Upper lobe of left lung (tissue), 4 donors: ENCODE measurements around the gene UST.

ENCODE experiments used
- EP300 ChIP-seq, 4 donors: sonication (generic); formaldehyde crosslinking; IDR thresholded peaks; one replicate each; pipeline ENCODE4 v1.5.1; 2017; ENCODE audit warnings: antibody characterized with exemption in 4 of 4, control low read depth in 2 of 4
- POLR2A ChIP-seq, 4 donors: fragments of 450-650 bp; IDR thresholded peaks; one replicate each; pipeline ENCODE4 v1.5.1; 2016 to 2017; ENCODE audit warnings: antibody characterized with exemption in 4 of 4, mild to moderate bottlenecking in 2 of 4
- POLR2AphosphoS5 ChIP-seq, 2 donors: sonication (generic); formaldehyde crosslinking; IDR thresholded peaks; one replicate each; pipeline ENCODE4 v1.5.1; 2017; ENCODE audit warnings: antibody characterized with exemption in 2 of 2
- TF ChIP-seq, protein P1 (sequence below), 6 experiments: fragments of 450-650 bp in 4 of 6; fragments of 200-600 bp in 2 of 6; sonication (generic) in 2 of 6; IDR thresholded peaks; one replicate each; pipeline ENCODE4 v1.5.1; 2016 to 2019; ENCODE audit warnings: antibody characterized with exemption in 6 of 6

- TF ChIP-seq, protein P1, sequence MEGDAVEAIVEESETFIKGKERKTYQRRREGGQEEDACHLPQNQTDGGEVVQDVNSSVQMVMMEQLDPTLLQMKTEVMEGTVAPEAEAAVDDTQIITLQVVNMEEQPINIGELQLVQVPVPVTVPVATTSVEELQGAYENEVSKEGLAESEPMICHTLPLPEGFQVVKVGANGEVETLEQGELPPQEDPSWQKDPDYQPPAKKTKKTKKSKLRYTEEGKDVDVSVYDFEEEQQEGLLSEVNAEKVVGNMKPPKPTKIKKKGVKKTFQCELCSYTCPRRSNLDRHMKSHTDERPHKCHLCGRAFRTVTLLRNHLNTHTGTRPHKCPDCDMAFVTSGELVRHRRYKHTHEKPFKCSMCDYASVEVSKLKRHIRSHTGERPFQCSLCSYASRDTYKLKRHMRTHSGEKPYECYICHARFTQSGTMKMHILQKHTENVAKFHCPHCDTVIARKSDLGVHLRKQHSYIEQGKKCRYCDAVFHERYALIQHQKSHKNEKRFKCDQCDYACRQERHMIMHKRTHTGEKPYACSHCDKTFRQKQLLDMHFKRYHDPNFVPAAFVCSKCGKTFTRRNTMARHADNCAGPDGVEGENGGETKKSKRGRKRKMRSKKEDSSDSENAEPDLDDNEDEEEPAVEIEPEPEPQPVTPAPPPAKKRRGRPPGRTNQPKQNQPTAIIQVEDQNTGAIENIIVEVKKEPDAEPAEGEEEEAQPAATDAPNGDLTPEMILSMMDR (IDR thresholded peaks at IDR 0.05), result no peak
- TF ChIP-seq POLR2AphosphoS5 (IDR thresholded peaks at IDR 0.05), result no peak
- TF ChIP-seq POLR2A (IDR thresholded peaks at IDR 0.05), result no peak
- no peak for TF ChIP-seq EP300 (IDR thresholded peaks at IDR 0.05)
Observed at GRCh38 chr6:149094156-149094555, 347.3 kb downstream of the UST start.
